GM18505 (cell line): ENCODE measurements around the gene SHFL.

ENCODE experiments used
- ATAC-seq: cut with Tn5 transposase; IDR thresholded peaks from one replicate; pipeline ENCODE4 v1.9.1; 2021; ENCODE audit not compliant: unreplicated experiment
- POLR2A ChIP-seq: IDR thresholded peaks from 4 replicates; pipeline ENCODE4 v1.6.1; 2011; ENCODE audit warnings: borderline replicate concordance; ENCODE audit not compliant: insufficient read depth, insufficient read length; ENCODE audit errors: extremely low read depth

The SHFL gene

DNA sequence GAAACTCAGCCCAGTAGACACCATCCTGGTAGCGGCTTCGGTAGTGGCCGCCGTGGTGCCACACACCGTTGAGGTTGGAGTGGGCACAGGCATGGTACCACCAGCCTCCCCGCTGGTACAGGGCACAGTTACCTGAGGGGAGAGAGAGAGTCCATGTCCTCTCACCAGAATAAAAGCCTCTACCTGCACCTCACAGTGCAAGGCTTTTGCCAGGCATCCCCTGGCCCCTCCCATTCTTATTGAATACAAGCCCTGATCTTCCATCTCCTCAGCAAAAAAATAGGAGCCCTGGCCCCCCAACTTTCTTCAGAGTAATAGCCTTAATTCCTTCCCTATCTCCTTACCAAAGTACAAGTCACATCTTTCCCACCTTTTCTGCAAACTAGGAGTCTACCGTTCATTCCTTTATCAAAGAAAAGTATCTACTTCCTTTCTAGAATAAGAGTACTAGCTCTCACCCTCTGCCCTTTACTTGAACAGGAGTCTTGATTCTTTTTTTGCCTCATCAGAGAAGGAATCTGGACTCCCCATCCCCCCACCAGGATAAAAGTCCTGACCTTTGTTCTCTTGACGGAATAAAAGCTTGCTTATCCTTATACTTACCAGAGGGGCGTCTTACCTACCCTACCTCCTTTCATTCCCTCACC lies 6.7 kb downstream of the SHFL start:
- ATAC-seq, result no peak
- no peak for TF ChIP-seq POLR2A

DNA sequence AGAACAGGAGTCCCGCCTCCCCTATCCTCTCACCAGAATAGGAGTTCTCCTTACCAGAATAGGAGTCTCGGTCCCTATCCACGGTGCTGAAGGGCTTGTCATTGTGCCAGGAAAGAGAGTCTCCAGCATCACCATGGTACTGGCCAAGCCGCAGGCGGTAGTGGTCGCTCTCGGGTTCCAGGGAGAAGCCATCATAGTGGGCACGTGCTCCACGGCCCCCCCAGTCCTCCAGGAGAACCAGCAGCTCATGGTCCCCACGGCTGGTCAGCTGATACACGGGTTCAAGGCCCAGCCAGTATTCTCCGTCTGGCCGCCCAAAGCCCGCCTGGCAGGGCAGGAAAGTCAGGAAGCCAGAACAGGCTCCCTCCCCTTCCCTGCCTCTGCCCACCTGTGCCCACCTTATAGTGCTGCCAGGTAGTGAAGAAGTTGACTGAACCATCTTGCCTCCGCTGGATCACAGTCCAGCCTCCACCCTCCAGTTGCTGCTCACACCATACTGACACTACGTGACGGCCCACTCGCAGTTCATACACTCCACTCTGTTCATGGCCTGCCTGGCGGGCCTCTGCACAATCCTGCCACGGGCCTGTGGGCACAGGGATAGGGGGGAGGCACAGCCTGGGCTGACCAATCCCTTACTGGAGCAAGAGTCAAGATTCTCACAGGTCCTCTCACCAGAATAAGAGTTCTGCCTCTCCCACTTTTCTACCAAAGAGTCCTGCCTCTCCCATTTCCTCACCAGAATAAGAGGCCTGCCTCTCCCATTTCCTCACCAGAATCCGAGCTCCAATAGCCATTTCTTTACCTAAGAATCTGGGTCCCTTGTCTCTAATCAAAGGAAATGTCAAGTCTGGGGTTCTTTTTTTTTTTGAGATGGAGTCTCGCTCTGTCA lies 7.4 kb downstream of the SHFL start:
- TF ChIP-seq POLR2A, result peak; percentile 26
- no peak for ATAC-seq

DNA sequence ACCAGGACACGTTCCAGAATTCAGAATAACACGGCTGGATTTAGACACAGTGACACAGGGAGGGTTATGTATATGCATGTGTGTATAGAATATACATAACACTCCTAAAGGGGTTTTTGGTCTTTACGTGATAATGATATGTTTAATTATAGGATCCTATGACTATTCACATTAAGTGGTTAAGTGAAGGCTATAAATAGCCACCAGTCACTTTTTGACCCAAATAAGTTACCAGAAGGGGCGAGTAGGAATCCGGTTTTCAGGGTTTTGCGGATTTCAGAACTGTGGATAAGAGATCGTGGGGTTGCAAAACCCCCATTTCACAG lies 9.5 kb downstream of the SHFL start:
- no peak for TF ChIP-seq POLR2A

DNA sequence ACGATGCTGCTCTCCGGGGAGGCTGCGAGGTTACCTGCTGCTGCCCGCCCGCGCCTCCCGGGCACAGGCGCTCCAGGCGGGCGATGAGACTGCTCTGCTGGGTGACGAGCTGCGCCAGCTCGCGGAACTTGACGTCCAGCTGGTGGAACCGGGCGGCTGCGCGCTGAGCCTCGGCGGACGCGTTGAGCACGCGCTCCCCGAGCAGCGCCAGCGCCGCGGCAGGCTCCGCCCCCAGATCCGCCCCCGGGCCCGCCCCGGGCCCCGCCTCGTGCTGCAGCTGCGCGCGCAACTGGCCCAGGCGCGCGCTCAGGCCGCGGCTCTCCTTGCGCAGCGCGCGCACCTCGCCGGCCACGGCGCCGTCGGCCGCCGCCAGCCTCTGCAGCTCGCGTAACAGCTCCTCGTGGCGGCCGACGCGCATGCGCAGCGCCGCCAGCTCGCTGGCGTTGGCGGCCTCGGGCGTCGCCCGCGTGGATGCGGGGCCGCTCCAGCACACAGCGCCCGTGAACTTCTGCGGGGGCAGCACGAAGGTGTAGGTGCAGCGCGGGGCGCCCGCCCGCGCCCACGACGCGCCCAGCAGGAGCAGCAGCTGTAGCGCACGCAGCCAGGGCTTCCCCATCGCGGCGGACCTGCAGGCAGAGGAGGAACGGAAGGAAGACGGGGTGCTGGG lies 10.0 kb downstream of the SHFL start:
- ATAC-seq, result peak; percentile 78
- TF ChIP-seq POLR2A, result peak; percentile 71

More for the DNA sequence above, 9.5 kb downstream of the SHFL start:
- no peak for ATAC-seq

DNA sequence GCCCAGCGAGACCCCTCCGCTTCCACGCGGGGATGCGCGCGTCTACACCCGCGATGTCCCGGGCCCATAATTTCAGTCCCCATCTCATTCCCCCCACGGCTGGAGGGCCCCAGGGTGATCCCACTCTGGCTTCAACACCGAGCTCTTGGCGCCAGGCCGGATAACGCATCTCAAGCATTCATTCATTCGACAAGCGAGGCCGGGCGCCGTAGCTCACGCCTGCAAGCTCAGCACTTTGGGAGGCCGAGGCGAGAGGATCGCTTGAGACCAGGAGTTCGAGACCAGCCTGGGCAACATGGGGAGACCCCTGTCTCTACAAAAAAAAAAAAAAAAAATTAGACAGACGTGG lies 10.5 kb downstream of the SHFL start:
- no peak for ATAC-seq
- TF ChIP-seq POLR2A, result no peak

DNA sequence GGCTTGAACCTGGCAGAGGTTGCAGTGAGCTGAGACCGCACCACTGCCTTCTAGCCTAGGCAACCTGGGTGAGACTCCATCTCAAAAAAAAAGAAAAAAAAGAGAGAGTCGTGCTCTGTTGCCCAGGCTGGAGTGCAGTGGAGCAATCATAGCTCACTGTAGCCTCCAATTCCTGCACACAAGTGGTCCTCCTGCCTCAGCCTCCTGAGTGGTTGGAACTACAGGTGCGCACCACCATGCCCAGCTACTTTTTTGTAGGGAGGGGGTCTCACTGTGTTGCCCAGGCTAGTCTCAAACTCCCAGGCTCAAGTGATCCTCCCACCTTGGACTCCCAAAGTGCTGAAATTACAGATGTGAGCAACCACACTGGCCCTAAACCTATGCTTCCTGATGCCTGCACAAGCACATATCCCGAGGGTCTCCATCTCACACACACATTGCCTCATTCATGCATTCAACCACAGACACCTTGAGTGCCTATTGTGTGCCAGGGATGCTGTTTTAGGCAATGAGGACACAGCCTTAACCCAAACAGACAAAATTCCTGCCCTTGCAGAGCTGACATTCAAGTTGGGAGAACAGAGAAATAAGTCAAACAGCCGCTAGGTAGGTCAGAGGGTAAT lies 14.2 kb downstream of the SHFL start:
- TF ChIP-seq POLR2A, result no peak
- no peak for ATAC-seq

DNA sequence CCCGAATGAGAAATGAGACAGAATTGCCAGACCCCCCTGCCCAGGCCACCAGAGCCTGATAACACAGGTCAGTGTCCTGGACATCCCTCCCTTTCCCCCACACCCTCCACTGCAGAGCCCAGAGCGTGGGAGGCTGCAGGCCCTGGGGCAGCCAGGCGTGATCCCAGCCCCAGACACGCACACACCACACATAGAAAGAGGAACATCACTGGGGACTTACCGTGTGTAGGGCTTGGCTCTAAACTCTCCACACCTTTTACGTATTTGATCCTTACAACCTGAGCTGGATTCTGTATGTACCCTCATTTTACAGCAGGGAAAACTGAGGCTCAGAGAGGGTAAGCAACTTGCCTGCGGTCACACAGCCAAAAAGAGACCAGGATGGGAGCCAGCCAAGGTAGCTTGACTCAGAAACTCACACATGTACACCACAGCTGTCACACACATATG lies 16.7 kb downstream of the SHFL start:
- TF ChIP-seq POLR2A, result peak; percentile 2
- ATAC-seq, result peak; percentile 36

DNA sequence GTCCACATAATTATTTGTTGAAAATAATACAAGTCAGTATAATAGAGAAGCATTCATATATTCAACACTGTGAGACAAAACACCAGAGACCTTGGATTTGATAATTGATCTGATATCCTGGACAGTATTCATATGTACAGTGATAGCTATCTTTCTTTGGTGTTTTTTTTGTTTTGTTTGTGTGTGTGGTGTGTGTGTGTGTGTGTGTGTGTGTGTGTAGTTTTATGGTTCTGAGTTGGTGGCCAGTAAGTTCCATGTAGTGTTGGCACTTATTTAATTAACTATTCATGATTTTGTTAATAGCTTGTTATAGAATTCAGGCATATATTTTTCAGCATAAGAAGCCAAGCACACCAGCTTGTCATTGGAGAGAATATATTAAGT lies 18.0 kb downstream of the SHFL start:
- no peak for ATAC-seq
- no peak for TF ChIP-seq POLR2A

DNA sequence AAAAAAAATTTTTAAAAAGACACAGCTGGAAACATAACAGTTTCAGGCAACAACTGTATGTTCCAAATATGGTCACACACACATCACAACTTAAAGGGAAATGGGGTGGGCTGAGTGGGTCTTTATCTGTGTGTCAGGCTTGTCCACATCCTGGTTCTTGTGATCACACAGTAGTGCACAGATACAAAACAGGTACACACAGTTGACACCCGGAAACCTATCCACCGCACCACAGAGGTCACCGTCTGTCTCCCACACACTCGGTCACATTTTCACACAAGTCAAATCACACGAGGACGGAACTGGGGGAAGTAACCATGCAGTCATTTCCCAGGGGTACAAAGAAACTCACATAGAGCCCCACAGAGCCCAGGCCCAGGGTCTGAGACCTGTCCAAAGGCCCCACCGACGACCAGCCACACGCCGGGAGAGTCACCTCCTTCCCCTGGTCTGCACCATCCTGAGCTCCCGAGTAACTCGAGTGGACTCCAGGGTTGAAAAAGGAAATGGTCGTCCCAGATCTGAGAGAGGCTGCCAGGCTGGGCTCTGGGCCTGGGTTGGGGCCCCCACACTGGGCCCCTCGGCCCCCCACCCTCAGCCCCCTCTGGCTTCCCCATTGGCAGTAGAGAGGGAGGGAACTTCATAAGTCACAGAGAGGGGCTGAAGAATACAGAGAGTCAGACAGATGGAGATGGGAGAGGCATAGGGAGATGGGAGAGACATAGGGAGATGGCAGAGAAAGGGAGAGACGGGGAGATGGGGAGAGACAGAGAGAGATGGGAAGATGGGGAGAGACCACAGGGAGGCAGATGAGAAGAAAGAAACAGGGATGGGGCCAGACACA lies 18.8 kb downstream of the SHFL start:
- ATAC-seq, result peak; percentile 37
- peak; percentile 59 for TF ChIP-seq POLR2A

DNA sequence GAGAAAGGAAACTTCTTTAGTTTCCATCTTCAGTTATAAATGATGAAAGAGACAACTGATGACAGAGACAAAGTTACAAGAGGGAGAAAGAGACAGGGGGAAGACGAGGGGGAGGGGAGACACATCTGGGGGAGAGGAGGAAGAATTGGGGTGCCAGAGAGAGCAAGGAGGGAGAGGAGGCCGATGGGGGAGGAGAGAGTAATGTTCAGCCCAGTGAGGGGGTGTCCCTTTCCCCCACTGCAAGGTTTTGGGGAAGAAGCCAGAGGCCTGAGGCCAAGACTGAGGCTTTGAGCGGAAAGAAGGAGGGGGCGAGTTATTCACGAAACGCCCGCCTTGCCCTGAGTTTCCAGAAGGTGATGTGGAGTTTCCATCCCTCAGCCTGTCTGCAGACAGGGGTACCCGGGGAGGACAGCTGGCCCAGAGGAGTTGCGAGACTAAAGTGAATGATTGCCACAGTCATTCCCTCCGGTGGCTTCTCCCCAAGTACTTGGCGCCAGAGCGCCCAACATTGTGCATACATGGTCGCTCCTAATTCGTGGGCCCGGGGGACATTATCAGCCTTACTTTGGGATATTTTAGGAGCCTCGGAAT lies 19.5 kb downstream of the SHFL start:
- ATAC-seq, result peak; percentile 23

DNA sequence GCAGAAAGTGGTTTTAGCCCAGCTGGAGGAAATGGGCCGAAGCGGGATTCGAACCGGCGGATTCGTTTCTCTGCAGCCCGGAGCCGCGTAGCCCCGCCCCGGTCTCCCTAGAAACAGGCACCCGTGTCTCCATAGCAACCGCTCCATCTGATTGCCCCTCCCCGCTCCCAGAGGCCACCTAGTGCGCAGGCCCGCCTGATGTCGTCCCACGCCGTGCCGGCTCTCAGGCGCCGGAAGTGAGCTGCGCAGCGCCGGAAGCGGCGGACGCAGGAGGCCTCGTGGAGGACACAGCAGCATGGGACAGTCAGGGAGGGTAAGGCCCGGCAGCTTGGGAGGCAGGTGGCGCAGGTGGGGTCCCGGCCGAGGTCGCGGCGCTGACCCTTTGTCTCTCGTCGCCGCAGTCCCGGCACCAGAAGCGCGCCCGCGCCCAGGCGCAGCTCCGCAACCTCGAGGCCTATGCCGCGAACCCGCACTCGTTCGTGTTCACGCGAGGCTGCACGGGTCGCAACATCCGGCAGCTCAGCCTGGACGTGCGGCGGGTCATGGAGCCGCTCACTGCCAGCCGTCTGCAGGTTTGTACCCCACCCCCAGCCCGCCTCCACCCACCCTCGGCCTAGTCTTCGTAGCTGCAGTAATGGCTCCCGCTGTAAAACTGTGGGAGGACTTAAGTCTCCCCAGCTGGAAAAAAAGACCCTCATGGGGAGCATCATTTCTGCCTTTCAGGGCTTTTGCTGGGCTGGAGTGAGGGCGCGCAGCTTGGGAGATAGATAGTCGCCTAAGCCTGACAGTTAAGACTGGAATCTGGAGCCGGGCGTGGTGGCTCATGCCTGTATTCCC lies 20.2 kb downstream of the SHFL start, which contains the start of gene PPAN:
PPAN (plus strand) TSS at position 263 of the 837 bp plus-strand sequence; CDS start at position 296, 33 bp downstream.
- peak; percentile 75 for TF ChIP-seq POLR2A
- ATAC-seq, result peak; percentile 52

More for the DNA sequence above, 19.5 kb downstream of the SHFL start:
- TF ChIP-seq POLR2A, result peak; percentile 51
